Retinal pigment epithelial cell (primary cell): ENCODE measurements around the gene KCNK6.

Experiments used
- DNase-seq: peaks from one replicate; pipeline ENCODE4 v3.0.0-alpha.2; 2010; ENCODE audit warnings: low read depth
- H3K4me3 ChIP-seq: 2 replicates; pipeline ENCODE4 v1.5.1; 2011; ENCODE audit warnings: mild to moderate bottlenecking, low read length, control low read depth, moderate library complexity
- CTCF ChIP-seq: conservative IDR thresholded peaks from 2 replicates; pipeline ENCODE4 v1.5.1; 2011; ENCODE audit warnings: low read depth, low read length, control low read depth, inconsistent platforms

Gene KCNK6

GRCh38 chr19:38378866-38379265 lies 59.2 kb downstream of the KCNK6 start:
- no peak for TF ChIP-seq CTCF
- no peak for DNase-seq
- no peak overlapping the region for H3K4me3 ChIP-seq

- no peak overlapping the region for H3K4me3 ChIP-seq
- no peak for DNase-seq
- no peak for TF ChIP-seq CTCF
Observed at GRCh38 chr19:38381138-38381537, 61.5 kb downstream of the KCNK6 start.
